ENCODE measurements around the gene ARHGEF38. TPM values are rescaled to one million over a fixed set of nuclear protein-coding genes. Genes with fewer than 3 reads are reported as not detected.

The ARHGEF38 gene
- total RNA-seq, 1 donor from 2014 or later, result 0.69 TPM

GRCh38 chr4:105662935-105663675 is 110.7 kb downstream of the ARHGEF38 start:
- H3K27ac Mint-ChIP-seq, result no peak overlapping the region
- no peaks in the 10 kb centered on the region for H3K4me1 Mint-ChIP-seq
- H3K27me3 Mint-ChIP-seq (ENCODE audit: low read depth), result peaks cover 3% of the 10 kb centered on the region
- peaks cover 2% of the 10 kb centered on the region for H3K36me3 Mint-ChIP-seq
- peaks cover 3% of the 10 kb centered on the region for H3K9me3 Mint-ChIP-seq
- no peak overlapping the region for H3K4me3 Mint-ChIP-seq
- TF ChIP-seq CTCF (IDR thresholded peaks at IDR 0.05; ENCODE audit: unreplicated experiment), result no peak
- no peak for DNase-seq (ENCODE audit: low spot score in 2 of 2, unreplicated experiment in 2 of 2)

DNA sequence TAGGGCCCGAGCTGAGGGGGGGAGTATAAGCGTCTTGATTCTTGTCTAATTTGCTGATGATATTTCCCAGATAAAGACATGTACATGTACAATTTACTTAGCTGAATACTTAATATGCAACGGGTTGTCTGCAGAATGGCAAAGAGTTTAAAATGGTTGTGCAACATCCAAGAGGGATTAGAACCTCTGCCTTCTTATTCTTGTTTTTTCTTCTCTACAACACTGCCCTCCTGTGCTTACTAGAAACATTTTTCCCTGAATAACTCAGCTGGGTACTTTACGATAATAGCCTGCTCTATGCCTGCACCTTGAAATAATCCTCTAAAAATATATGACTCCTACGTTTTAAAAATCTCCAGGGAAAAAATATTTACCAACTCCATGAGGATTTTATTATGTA is 114.3 kb downstream of the ARHGEF38 start:
- Mint-ChIP-seq H3K4me1 (no peaks in the 10 kb centered on the region), H3K27me3 (ENCODE audit: low read depth) (peaks cover 9% of the 10 kb centered on the region), H3K27ac (no peak overlapping the region), H3K36me3 (peaks cover 2% of the 10 kb centered on the region), H3K4me3 (no peak overlapping the region), H3K9me3 (peaks cover 3% of the 10 kb centered on the region)
- TF ChIP-seq CTCF (IDR thresholded peaks at IDR 0.05; ENCODE audit: unreplicated experiment), result no peak
- DNase-seq (ENCODE audit: low spot score in 2 of 2, unreplicated experiment in 2 of 2), result no peak

DNA sequence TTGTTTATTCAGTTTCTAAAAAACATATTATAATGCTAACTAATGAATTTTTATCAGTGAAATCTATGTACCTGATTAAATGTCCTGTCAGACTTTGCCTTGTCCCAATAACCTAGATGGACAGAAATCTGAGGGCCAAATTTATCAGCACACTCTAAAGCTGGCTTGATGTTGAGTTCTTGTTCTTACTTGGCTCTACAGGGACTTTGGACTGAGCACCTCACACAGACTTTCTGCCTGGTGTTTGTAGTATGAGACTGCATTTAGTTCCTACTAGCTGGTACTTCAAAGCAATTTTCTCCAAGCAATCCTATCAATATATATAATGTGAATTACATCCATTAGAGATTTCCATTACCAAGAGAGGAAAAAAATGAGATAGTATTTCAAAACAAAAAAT is 118.3 kb downstream of the ARHGEF38 start:
- no peak overlapping the region for H3K4me3 Mint-ChIP-seq
- no peak for DNase-seq (ENCODE audit: low spot score in 2 of 2, unreplicated experiment in 2 of 2)
- no peak for TF ChIP-seq CTCF (IDR thresholded peaks at IDR 0.05; ENCODE audit: unreplicated experiment)
- no peaks in the 10 kb centered on the region for H3K4me1 Mint-ChIP-seq
- no peaks in the 10 kb centered on the region for H3K36me3 Mint-ChIP-seq
- H3K27ac Mint-ChIP-seq, result no peak overlapping the region
- no peaks in the 10 kb centered on the region for H3K9me3 Mint-ChIP-seq
- peaks cover 20% of the 10 kb centered on the region for H3K27me3 Mint-ChIP-seq (ENCODE audit: low read depth)

DNA sequence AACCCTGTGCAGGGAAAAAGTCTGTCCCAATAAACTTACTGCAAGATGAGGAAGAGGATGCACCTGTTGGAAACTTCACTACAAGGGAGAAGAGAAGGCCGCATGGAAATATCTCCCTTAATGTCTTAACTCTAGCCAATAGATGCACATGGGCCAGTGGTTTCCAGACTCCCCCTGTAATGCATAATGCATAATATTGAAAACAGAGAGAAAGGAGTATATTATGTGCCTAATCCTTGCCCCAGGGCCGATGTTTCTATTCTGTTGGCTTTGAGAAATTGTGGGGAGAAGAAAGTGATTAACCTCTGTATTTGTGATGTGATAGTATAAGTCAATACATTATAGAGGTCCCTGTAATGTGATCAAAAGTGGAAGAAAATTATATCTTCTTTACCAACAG is 118.9 kb downstream of the ARHGEF38 start:
- DNase-seq (ENCODE audit: low spot score in 2 of 2, unreplicated experiment in 2 of 2), result no peak
- H3K9me3 Mint-ChIP-seq, result no peaks in the 10 kb centered on the region
- H3K36me3 Mint-ChIP-seq, result no peaks in the 10 kb centered on the region
- no peaks in the 10 kb centered on the region for H3K4me1 Mint-ChIP-seq
- no peak overlapping the region for H3K4me3 Mint-ChIP-seq
- TF ChIP-seq CTCF (IDR thresholded peaks at IDR 0.05; ENCODE audit: unreplicated experiment), result no peak
- peaks cover 20% of the 10 kb centered on the region for H3K27me3 Mint-ChIP-seq (ENCODE audit: low read depth)
- H3K27ac Mint-ChIP-seq, result no peak overlapping the region

DNA sequence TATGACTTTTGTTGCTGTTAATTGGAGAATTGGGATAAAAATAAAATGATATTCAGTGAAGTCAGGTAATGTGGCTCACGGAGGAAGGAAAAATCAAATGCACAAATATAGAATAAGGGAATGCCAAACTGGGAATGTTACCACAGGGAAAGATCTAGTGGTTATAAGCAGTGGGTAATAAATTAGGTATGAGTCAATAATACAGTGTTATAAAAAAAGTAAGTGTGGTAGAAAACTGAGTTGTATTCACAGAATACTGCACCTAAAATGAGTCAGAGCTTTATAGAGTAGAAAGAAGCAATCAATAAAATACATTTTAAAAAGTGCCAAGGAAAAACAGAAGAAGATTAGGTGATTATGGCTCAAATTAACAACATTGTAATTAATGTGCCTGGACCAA is 121.6 kb downstream of the ARHGEF38 start:
- no peaks in the 10 kb centered on the region for H3K9me3 Mint-ChIP-seq
- no peaks in the 10 kb centered on the region for H3K36me3 Mint-ChIP-seq
- H3K27me3 Mint-ChIP-seq (ENCODE audit: low read depth), result peaks cover 14% of the 10 kb centered on the region
- no peaks in the 10 kb centered on the region for H3K4me1 Mint-ChIP-seq
- no peak overlapping the region for H3K27ac Mint-ChIP-seq
- no peak for TF ChIP-seq CTCF (IDR thresholded peaks at IDR 0.05; ENCODE audit: unreplicated experiment)
- no peak for DNase-seq (ENCODE audit: low spot score in 2 of 2, unreplicated experiment in 2 of 2)
- no peak overlapping the region for H3K4me3 Mint-ChIP-seq
